GM23338 (cell line): ENCODE data around the gene CPB1. TPM values are rescaled to one million over a fixed set of nuclear protein-coding genes. Genes with fewer than 3 reads are reported as not detected.

ENCODE experiments used
- ATAC-seq: fragments of 200-7000 bp; cut with Tn5 transposase; 3 replicates; pipeline ENCODE4 v1.9.1; 2020
- DNase-seq: peaks from one replicate; pipeline ENCODE4 v3.0.0-alpha.2; 2015; ENCODE audit warnings: low spot score
- H2AFZ ChIP-seq: fragments of 200-600 bp; sonication (generic); 2 replicates; pipeline ENCODE4 v1.8.0; 2016; ENCODE audit warnings: antibody characterized with exemption, mild to moderate bottlenecking, moderate library complexity
- H3F3A ChIP-seq: fragments of 200-600 bp; sonication (generic); replicated peaks from 2 replicates; pipeline ENCODE4 v1.8.0; 2017; ENCODE audit warnings: antibody characterized with exemption, mixed run types, low read depth
- H3K27ac ChIP-seq: fragments of 200-600 bp; sonication (generic); 2 replicates; pipeline ENCODE4 v1.6.1; 2016; ENCODE audit warnings: low read depth
- H3K27me3 ChIP-seq: fragments of 200-600 bp; sonication (generic); 2 replicates; pipeline ENCODE4 v1.8.0; 2016; ENCODE audit warnings: mild to moderate bottlenecking, mixed run types, moderate library complexity; ENCODE audit not compliant: insufficient read depth
- H3K36me3 ChIP-seq: fragments of 200-600 bp; sonication (generic); 2 replicates; pipeline ENCODE4 v1.8.0; 2016; ENCODE audit warnings: mild to moderate bottlenecking; ENCODE audit not compliant: insufficient read depth
- H3K4me1 ChIP-seq: fragments of 200-600 bp; sonication (generic); 2 replicates; pipeline ENCODE4 v1.8.0; 2016; ENCODE audit warnings: mild to moderate bottlenecking, moderate library complexity; ENCODE audit not compliant: insufficient read depth
- H3K4me2 ChIP-seq: fragments of 200-600 bp; sonication (generic); 2 replicates; pipeline ENCODE4 v1.7.1; 2017; ENCODE audit warnings: mixed run types
- H3K4me3 ChIP-seq: fragments of 200-600 bp; sonication (generic); 2 replicates; pipeline ENCODE4 v1.6.1; 2016; ENCODE audit warnings: mixed run types
- H3K79me2 ChIP-seq: fragments of 200-600 bp; sonication (generic); replicated peaks from 2 replicates; pipeline ENCODE4 v1.8.0; 2017; ENCODE audit warnings: mild to moderate bottlenecking; ENCODE audit not compliant: insufficient read depth
- H3K9me2 ChIP-seq: fragments of 200-600 bp; sonication (generic); 2 replicates; pipeline ENCODE4 v1.8.0; 2017; ENCODE audit not compliant: insufficient read depth
- H4K20me1 ChIP-seq: fragments of 200-600 bp; sonication (generic); replicated peaks from 2 replicates; pipeline ENCODE4 v1.8.0; 2017; ENCODE audit warnings: mild to moderate bottlenecking; ENCODE audit not compliant: insufficient read depth
- H3K27ac Mint-ChIP-seq: 2 replicates; pipeline ENCODE4 v1.8.0; 2020; ENCODE audit warnings: inconsistent platforms, mild to moderate bottlenecking, moderate library complexity, mixed read lengths
- H3K27me3 Mint-ChIP-seq: 3 replicates; pipeline ENCODE4 v1.8.0; 2022; ENCODE audit warnings: low read depth, mild to moderate bottlenecking, moderate library complexity, mixed read lengths, inconsistent platforms; ENCODE audit not compliant: insufficient read depth, poor library complexity
- H3K36me3 Mint-ChIP-seq: 3 replicates; pipeline ENCODE4 v1.8.0; 2021; ENCODE audit warnings: low read depth, mild to moderate bottlenecking, inconsistent platforms, moderate library complexity, mixed read lengths
- H3K4me1 Mint-ChIP-seq: 3 replicates; pipeline ENCODE4 v1.8.0; 2020; ENCODE audit warnings: mild to moderate bottlenecking, inconsistent platforms, mixed read lengths
- H3K4me3 Mint-ChIP-seq: 3 replicates; pipeline ENCODE4 v1.8.0; 2021; ENCODE audit warnings: moderate library complexity, mild to moderate bottlenecking, inconsistent platforms, mixed read lengths
- H3K9me3 Mint-ChIP-seq: 3 replicates; pipeline ENCODE4 v1.8.0; 2020; ENCODE audit warnings: moderate library complexity, mild to moderate bottlenecking, inconsistent platforms, mixed read lengths
- CREB1 ChIP-seq: fragments of 250-450 bp; sonication (Bioruptor Pico); IDR thresholded peaks from 2 replicates; pipeline ENCODE4 v1.5.0; 2020; ENCODE audit warnings: low read depth, mild to moderate bottlenecking, moderate library complexity
- EZH2phosphoT487 ChIP-seq: fragments of 200-600 bp; sonication (generic); IDR thresholded peaks from one replicate; pipeline ENCODE4 v1.8.1; 2018; ENCODE audit warnings: antibody characterized with exemption; ENCODE audit not compliant: unreplicated experiment
- JUNB ChIP-seq: IDR thresholded peaks from one replicate; pipeline ENCODE4 v1.6.1; 2016; ENCODE audit warnings: antibody characterized with exemption; ENCODE audit not compliant: unreplicated experiment
- NANOG ChIP-seq: IDR thresholded peaks from 2 replicates; pipeline ENCODE4 v1.6.1; 2016; ENCODE audit warnings: antibody characterized with exemption, borderline replicate concordance
- polyA plus RNA-seq: library from polyadenylated mRNA; unstranded; fragments of >200 nt; fragmentation: Nextera tagmentation; extraction: Ambion mirVana; gene quantifications from 2 replicates; pipeline ENCODE4 v1.2.1, GENCODE V29; 2016
- total RNA-seq: library from RNA; depleted of rRNA; stranded (reverse); fragments of >200 nt; shearing (Covaris generic); gene quantifications from 2 replicates; pipeline ENCODE4 v1.2.3, GENCODE V29; 2014
- TF ChIP-seq, protein P1 (sequence below): IDR thresholded peaks from one replicate; pipeline ENCODE4 v1.6.1; 2018; ENCODE audit warnings: antibody characterized with exemption; ENCODE audit not compliant: unreplicated experiment
- TF ChIP-seq, protein P2 (sequence below): fragments of 250-450 bp; sonication (Bioruptor Pico); IDR thresholded peaks from 2 replicates; pipeline ENCODE4 v1.5.0; 2020; ENCODE audit warnings: mild to moderate bottlenecking, moderate library complexity

Gene CPB1
- total and polyA plus RNA-seq, 2 experiments from 2014 or later = not detected

DNA sequence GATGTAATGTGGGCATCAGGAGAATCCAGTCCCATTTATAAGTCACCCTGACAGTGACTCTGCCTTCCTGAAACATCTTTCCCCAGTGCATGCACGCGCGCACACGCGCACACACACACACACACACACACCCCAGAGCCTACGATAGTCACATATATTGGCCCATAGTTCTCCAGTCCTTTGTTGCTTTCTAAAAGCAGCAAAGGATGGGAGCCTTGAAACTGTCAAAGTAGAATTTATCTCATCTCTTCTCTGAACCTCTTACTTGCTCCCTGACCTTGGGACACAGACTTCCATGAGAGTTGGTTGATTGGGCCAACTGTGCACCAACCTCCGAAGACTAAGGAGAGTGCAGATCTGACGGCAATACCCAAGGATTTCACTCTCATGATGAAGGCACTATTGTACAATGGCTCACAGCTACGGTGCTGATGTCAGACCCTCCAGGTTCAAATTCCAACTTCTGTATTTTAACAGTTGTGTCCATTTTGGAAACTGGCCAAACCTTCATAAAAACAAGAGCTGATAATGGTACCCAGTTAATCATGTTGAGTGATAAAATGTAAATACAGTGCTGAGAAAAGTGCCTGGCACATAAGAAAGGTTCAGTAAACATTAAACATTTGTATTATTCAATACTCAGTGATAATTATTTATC lies 45.8 kb downstream of the CPB1 start (continued):
- TF ChIP-seq, protein P1, sequence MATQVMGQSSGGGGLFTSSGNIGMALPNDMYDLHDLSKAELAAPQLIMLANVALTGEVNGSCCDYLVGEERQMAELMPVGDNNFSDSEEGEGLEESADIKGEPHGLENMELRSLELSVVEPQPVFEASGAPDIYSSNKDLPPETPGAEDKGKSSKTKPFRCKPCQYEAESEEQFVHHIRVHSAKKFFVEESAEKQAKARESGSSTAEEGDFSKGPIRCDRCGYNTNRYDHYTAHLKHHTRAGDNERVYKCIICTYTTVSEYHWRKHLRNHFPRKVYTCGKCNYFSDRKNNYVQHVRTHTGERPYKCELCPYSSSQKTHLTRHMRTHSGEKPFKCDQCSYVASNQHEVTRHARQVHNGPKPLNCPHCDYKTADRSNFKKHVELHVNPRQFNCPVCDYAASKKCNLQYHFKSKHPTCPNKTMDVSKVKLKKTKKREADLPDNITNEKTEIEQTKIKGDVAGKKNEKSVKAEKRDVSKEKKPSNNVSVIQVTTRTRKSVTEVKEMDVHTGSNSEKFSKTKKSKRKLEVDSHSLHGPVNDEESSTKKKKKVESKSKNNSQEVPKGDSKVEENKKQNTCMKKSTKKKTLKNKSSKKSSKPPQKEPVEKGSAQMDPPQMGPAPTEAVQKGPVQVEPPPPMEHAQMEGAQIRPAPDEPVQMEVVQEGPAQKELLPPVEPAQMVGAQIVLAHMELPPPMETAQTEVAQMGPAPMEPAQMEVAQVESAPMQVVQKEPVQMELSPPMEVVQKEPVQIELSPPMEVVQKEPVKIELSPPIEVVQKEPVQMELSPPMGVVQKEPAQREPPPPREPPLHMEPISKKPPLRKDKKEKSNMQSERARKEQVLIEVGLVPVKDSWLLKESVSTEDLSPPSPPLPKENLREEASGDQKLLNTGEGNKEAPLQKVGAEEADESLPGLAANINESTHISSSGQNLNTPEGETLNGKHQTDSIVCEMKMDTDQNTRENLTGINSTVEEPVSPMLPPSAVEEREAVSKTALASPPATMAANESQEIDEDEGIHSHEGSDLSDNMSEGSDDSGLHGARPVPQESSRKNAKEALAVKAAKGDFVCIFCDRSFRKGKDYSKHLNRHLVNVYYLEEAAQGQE = no peak
- TF ChIP-seq NANOG (no peak), CREB1 (CRISPR knock-in tag) (no peak)

DNA sequence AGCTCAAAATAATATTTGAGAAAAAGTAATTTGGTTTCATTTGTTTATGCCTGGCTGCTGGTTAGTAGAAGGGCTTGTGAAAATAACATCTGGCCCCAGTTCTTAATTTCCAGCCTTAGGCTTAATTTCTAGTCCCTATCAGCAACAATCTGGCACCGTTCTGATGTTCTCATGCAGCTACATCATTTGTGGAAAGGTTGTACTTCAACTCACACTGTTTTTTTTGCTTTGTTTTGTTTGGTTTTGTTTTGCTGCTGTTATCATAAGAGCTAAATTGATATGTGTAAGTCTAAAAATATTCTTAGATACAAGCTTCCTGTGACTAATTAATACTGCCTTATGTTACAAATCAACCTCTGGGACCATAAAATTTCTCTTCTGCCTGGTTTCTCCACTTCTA lies 46.4 kb downstream of the CPB1 start:
- Histone ChIP-seq H3K27me3 (no peaks in the 10 kb centered on the region), H2AFZ (no peak overlapping the region), H3K79me2 (no peaks in the 10 kb centered on the region), H3K4me2 (no peak overlapping the region), H3K27ac (no peak overlapping the region), H3K9me2 (no peaks in the 10 kb centered on the region), H4K20me1 (no peaks in the 10 kb centered on the region), H3K4me3 (no peak overlapping the region), H3K36me3 (no peaks in the 10 kb centered on the region), H3F3A (no peaks in the 10 kb centered on the region), H3K4me1 (no peaks in the 10 kb centered on the region)
- no peaks in the 10 kb centered on the region for H3K4me1 Mint-ChIP-seq
- no peak overlapping the region for H3K27ac Mint-ChIP-seq
- no peak overlapping the region for H3K4me3 Mint-ChIP-seq
- no peaks in the 10 kb centered on the region for H3K9me3 Mint-ChIP-seq
- DNase-seq = no peak
- H3K36me3 Mint-ChIP-seq = no peaks in the 10 kb centered on the region
- no peak for TF ChIP-seq JUNB
- TF ChIP-seq, protein P2, sequence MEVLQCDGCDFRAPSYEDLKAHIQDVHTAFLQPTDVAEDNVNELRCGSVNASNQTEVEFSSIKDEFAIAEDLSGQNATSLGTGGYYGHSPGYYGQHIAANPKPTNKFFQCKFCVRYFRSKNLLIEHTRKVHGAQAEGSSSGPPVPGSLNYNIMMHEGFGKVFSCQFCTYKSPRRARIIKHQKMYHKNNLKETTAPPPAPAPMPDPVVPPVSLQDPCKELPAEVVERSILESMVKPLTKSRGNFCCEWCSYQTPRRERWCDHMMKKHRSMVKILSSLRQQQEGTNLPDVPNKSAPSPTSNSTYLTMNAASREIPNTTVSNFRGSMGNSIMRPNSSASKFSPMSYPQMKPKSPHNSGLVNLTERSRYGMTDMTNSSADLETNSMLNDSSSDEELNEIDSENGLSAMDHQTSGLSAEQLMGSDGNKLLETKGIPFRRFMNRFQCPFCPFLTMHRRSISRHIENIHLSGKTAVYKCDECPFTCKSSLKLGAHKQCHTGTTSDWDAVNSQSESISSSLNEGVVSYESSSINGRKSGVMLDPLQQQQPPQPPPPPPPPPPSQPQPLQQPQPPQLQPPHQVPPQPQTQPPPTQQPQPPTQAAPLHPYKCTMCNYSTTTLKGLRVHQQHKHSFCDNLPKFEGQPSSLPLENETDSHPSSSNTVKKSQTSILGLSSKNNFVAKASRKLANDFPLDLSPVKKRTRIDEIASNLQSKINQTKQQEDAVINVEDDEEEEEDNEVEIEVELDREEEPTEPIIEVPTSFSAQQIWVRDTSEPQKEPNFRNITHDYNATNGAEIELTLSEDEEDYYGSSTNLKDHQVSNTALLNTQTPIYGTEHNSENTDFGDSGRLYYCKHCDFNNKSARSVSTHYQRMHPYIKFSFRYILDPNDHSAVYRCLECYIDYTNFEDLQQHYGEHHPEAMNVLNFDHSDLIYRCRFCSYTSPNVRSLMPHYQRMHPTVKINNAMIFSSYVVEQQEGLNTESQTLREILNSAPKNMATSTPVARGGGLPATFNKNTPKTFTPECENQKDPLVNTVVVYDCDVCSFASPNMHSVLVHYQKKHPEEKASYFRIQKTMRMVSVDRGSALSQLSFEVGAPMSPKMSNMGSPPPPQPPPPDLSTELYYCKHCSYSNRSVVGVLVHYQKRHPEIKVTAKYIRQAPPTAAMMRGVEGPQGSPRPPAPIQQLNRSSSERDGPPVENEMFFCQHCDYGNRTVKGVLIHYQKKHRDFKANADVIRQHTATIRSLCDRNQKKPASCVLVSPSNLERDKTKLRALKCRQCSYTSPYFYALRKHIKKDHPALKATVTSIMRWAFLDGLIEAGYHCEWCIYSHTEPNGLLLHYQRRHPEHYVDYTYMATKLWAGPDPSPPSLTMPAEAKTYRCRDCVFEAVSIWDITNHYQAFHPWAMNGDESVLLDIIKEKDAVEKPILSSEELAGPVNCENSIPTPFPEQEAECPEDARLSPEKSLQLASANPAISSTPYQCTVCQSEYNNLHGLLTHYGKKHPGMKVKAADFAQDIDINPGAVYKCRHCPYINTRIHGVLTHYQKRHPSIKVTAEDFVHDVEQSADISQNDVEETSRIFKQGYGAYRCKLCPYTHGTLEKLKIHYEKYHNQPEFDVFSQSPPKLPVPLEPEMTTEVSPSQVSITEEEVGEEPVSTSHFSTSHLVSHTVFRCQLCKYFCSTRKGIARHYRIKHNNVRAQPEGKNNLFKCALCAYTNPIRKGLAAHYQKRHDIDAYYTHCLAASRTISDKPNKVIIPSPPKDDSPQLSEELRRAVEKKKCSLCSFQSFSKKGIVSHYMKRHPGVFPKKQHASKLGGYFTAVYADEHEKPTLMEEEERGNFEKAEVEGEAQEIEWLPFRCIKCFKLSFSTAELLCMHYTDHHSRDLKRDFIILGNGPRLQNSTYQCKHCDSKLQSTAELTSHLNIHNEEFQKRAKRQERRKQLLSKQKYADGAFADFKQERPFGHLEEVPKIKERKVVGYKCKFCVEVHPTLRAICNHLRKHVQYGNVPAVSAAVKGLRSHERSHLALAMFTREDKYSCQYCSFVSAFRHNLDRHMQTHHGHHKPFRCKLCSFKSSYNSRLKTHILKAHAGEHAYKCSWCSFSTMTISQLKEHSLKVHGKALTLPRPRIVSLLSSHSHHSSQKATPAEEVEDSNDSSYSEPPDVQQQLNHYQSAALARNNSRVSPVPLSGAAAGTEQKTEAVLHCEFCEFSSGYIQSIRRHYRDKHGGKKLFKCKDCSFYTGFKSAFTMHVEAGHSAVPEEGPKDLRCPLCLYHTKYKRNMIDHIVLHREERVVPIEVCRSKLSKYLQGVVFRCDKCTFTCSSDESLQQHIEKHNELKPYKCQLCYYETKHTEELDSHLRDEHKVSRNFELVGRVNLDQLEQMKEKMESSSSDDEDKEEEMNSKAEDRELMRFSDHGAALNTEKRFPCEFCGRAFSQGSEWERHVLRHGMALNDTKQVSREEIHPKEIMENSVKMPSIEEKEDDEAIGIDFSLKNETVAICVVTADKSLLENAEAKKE = no peak
- no peak for TF ChIP-seq EZH2phosphoT487
- no peak for TF ChIP-seq NANOG
- H3K27me3 Mint-ChIP-seq = no peaks in the 10 kb centered on the region
- ATAC-seq = no peak
